SH-SY5Y (cell line): ENCODE results near the gene GPHA2.

Experiments used
- GATA2 ChIP-seq: IDR thresholded peaks from 2 replicates; pipeline ENCODE4 v1.6.1; 2011; ENCODE audit warnings: mild to moderate bottlenecking, low read depth, low read length
- GATA3 ChIP-seq: IDR thresholded peaks from 2 replicates; pipeline ENCODE4 v1.6.1; 2011; ENCODE audit warnings: low read depth, mild to moderate bottlenecking, low read length, moderate library complexity

DNA sequence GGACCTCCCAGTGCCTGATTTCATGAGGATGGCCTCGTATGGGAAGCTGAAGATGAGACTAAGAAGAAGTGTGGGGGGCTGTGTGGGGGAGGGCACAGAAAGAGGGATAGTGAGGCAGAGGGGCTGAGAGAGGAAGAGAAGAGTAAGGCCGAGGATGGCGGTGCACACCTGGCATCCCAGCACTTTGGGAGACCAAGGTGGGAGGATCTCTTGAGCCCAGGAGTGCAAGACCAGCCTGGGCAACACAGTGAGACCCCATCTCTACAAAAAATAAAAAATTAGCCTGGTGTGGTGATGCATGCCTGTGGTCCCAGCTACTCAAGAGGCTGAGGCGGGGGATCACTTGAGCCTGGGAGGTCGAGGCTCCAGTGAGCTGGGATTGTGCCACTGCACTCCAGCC, 43.8 kb downstream of the GPHA2 start:
- TF ChIP-seq GATA2 (no peak), GATA3 (no peak)
